GM21528 (cell line): Measurements from ENCODE around the gene CHRNA5.
"Not testable (repeated sequence)": the region's sequence is repeated elsewhere in the genome, so short reads cannot be mapped to it uniquely, and the experiment has no call there.

Experiments used
- ATAC-seq: cut with Tn5 transposase; IDR thresholded peaks from one replicate; pipeline ENCODE4 v1.9.1; 2021; ENCODE audit warnings: mild to moderate bottlenecking, moderate library complexity; ENCODE audit not compliant: unreplicated experiment, low FRiP score

Gene CHRNA5

DNA sequence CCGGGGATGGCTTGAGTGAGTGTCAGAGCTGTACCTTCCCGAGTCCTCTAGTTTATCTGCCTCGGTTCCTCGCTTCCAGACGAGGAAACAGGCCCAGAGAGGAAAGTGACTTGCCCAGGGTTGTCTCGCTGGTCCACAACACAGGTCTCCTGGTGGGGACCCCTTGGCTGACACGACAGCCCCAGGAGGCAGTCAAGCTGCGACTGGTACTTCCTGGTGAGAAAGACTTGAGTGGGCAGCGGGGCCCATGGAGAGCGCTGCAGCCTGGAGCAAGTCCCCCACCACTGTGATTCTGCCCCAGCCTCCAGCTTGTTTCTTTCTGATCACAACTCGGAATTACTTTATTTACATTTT lies 600 bp upstream of the CHRNA5 start:
- ATAC-seq: peak; percentile 20

- peak; percentile 14 for ATAC-seq
Observed at GRCh38 chr15:78565951-78566774, 843 bp downstream of the CHRNA5 start.

DNA sequence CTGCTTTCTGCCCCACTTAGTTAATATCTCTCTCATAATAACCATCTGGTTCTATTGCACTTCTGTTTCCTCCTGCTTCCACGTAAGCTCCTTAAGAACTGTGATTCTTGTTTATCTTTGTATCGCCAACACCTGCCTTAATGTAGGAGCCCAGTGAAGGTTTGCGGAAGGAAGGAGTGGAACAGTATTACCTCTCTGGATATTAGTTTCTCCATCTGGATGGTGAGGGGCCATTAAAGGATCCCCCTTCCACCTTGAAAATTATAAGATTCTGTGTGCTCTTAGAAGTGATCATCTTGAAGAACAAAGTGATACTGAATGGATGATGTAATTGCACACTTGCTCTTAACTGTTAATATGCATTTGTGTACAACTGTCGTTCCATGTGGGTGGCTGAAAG lies 2.2 kb downstream of the CHRNA5 start:
- ATAC-seq: no peak

DNA sequence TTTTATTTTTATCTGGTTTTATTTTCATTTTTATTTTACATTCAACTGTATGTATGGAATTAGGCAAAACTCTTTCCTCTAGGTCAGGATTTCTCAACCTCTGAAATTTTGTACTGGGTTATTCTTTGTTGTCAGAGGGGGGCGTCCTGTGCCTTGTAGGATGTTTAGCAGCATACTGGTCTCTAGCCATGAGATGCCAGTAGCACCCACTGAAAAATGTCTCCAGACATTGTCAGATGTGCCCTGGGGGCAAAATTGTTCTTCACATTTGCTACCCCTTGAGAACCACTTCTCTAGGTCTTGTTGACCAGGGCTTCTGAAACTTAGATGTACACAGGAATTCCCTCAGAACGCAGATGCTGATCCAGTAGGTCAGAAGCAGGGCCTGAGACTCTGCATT lies 5.4 kb downstream of the CHRNA5 start:
- ATAC-seq: no peak

GRCh38 chr15:78571382-78571781 lies 6.1 kb downstream of the CHRNA5 start:
- no peak for ATAC-seq

DNA sequence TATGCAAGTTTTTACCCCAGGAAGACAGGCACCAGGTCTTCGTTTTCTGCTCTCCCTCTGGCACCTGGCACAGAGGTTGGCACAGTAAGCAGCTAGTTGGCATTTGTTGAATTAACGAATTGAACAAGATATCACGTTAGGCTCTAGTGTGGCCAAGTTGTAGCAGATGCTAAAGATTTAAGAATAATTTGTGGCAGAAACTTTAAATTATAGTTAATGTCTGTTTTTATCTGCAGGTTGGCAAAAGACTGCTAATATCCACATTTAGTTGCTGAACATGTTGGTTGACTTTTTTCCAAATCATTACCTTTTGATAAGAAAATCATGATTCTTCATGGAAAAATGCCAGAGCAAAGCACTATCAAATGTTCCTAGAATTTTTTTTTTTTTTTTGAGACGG lies 8.1 kb downstream of the CHRNA5 start:
- ATAC-seq: no peak

- ATAC-seq: no peak
Observed at GRCh38 chr15:78574944-78575343, 9.6 kb downstream of the CHRNA5 start.

DNA sequence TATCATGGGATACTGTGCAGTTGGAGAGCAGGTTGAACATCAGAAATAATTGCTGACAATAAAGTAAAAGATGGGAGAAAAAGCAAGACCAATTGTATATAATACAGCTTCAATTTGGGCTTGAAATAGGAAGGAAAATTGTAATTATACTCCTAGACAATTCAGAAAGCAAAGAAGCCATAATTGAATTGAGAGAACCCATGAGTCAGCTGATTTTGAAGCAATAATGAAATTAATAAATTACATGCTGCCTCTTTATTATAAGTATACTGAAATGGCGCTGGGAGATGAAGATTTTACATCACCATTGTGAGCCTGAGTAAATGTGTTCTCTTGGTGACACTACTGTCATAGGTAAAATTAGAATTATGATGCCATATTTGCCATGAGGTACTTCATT lies 32.3 kb downstream of the CHRNA5 start:
- no peak for ATAC-seq

GRCh38 chr15:78598348-78598747 lies 33.0 kb downstream of the CHRNA5 start:
- no peak for ATAC-seq

DNA sequence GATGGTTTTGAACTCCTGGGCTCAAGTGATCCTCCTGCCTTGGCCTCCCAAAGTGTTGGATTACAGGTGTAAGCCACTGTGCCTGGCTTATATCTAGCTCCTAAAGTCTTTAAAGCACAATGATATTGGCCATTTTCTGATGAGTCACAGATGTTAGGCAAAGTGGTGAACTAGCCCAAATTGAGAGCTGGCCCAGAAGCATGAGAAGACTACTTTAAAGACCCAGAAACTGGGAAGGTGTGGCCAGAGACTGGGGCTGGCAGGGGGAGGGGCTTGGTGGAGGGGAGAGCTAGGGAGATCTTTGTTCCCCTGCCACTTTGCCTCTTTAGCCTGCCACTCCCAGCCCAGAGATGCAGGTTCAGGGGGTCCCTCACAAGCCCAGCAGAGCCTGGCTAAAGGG lies 33.9 kb downstream of the CHRNA5 start:
- no peak for ATAC-seq

- ATAC-seq: no peak
Observed at GRCh38 chr15:78603467-78603866, 38.1 kb downstream of the CHRNA5 start.

GRCh38 chr15:78604420-78604819 lies 39.1 kb downstream of the CHRNA5 start:
- no peak for ATAC-seq

DNA sequence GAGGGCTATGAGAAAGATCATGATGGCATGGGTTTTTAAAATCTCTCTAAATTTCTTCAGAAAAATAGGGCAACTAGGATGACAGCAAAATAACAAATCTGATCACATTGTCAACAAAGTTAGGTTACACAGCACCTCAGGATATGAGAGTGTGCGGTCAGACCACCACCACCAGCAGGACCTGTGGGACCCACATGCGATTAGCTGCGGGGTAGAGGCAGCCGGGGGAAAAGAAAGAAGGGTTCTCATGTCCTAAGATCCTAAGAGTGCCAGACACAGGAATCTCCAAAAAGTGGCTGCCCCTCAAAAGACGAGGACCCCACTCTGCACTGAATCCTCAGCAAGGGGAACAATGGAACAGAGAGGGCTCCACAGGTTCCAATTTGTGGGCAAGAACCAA lies 39.9 kb downstream of the CHRNA5 start:
- no peak for ATAC-seq

DNA sequence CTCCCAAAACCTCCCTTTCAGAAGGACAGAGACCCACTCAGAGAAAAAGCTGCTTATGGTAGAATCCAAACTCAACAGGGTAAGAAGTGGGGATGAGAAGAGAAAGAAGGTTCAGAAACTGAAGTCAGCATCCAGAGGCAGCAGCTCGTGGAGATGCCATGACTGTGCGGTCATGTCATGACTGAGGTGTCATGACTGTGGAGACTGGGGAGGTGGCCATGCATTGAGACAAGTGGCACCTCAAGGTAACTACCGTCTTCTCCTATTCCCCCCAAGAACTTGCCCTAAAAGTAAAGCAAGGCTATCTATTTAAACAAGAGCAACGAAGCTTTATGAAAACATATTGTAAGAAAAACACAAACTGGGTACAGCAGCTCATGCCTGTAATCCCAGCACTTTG lies 40.4 kb downstream of the CHRNA5 start:
- ATAC-seq: no peak

DNA sequence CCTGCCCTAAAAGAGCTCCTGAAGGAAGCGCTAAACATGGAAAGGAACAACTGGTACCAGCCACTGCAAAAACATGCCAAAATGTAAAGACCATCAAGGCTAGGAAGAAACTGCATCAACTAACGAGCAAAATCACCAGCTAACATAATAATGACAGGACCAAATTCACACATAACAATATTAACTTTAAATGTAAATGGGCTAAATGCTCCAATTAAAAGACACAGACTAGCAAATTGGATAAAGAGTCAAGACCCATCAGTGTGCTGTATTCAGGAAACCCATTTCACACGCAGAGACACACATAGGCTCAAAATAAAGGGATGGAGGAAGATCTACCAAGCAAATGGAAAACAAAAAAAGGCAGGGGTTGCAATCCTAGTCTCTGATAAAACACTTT lies 44.2 kb downstream of the CHRNA5 start:
- ATAC-seq: not testable (repeated sequence)

DNA sequence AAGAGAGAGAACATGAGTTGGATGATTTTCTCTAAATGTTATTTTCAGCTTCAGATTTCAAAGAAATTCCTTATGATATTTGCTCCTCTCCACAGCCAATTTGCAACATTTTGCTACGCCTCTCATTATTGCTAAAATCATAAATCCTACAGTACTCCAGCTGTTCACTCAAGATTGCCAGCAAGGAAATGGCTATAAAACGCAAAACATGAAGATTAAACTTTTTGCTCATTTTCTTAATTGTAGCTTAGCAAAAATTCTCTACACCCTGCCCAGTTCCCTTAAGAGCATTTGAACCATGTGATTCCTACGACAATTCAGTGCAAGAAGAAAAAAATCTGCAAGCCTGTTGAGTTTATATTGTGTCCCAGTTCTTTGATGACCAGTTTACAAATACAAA lies 48.7 kb downstream of the CHRNA5 start:
- no peak for ATAC-seq

DNA sequence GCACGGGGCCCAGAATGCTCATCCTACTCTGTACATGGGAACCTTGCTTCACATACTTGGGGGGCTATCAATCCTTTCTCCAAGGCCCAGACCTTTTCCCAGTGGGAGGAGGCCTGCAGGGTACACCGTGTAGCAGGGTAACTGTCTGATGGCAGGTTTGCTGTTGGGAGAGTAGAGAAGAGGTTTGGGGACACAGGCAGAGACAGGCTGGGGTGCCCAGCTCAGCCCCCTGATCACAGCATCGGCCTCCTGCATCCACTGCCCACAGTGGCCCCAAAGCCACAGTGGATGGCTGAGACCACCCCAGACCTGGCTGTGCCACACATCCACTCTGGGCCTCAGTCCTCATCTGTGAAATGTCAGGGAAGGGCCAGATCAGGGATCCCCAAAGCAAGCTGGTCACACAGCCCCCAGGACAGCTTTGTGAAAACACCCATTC lies 49.9 kb downstream of the CHRNA5 start:
- ATAC-seq: no peak

GRCh38 chr15:78616506-78616905 lies 51.2 kb downstream of the CHRNA5 start:
- ATAC-seq: no peak

DNA sequence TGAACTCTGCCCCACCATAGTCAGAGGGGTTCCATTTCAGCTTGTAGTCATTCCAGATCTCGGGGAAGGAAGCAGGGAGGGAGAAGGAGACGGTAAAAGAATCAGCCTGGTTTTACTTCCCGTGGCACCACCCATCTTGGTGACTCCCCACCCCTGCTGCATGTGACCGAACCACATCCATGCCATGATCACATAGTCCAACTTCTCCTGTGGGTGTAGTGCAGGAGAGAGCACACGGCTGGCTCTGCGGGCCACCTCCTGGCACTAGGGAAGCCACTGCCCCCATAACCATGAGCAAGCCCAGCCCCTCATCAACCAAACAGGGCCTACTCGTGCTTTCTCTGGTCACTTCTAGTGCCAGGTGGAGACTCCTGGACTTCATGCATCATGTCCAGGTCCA lies 51.8 kb downstream of the CHRNA5 start:
- no peak for ATAC-seq

DNA sequence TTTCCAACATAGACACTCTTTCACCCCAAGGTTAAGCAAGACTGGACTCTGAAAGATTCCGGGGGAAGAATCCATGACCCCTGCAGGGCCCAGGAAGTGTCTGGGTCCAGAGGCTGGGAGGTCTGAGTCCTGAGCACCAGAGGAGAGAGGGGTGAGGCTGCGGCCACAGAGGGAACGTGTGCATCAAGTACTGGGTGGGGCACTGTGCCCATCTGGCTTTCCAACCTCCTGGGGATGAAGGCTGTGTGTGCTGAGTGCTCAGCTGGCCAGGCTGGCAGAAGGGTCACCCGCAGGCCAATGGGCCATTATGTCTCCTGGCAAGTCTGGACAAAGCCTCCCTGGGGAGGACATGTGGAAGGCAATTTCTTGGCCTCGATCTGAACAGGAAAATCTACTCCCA lies 52.2 kb downstream of the CHRNA5 start:
- ATAC-seq: no peak

DNA sequence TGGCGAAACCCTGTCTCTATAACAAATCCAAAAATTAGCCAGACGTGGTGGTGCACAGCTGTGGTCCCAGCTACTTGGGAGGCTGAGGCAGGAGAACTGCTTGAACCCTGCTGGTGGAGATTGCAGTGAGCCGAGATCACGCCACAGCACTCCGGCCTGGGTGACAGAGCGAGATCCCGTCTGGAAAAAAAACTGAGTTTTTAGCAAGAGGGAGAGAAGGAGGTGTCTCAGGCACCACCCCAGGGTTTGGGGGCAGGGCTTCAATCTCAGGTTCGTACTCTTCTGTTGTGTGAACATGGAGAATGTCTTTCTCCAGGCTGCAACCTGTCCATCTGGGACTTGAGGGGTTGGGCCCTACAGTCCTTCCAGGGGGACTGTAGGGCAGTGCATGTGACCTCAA lies 52.7 kb downstream of the CHRNA5 start:
- ATAC-seq: no peak

- no peak for ATAC-seq
Observed at GRCh38 chr15:78618490-78618934, 53.2 kb downstream of the CHRNA5 start.
